GM23248 (cell line): ENCODE data around the gene XRRA1.
"Not testable (repeated sequence)": the region's sequence is repeated elsewhere in the genome, so short reads cannot be mapped to it uniquely, and the experiment has no call there.

Experiments used
- EZH2 ChIP-seq: fragments of 200-600 bp; sonication (generic); IDR thresholded peaks from 2 replicates; pipeline ENCODE4 v1.6.1; 2018; ENCODE audit warnings: antibody characterized with exemption, mild to moderate bottlenecking; ENCODE audit not compliant: insufficient read depth, poor library complexity, severe bottlenecking
- EZH2phosphoT487 ChIP-seq: fragments of 200-600 bp; sonication (generic); IDR thresholded peaks from 2 replicates; pipeline ENCODE4 v1.6.1; 2018; ENCODE audit warnings: antibody characterized with exemption, moderate library complexity, mild to moderate bottlenecking, low read depth; ENCODE audit not compliant: insufficient read depth

DNA sequence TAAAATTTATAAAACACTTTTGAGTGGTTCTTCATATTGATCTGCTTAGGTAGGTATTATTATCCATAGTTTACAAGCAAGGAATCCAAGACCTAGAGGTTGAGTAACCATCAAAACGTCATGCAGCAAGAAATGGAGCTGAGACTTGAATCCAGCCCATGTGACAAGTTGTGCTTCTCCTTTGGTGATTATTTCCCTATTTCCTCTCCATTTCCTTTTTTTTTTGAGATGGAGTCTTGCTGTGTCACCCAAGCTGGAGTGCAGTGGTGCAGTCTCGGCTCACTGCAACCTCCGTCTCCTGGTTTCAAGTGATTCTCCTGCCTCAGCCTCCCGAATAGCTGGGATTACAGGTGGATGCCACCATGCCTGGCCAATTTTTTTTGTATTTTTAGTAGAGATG is 41.3 kb upstream of the XRRA1 start:
- not testable (repeated sequence) for TF ChIP-seq EZH2, EZH2phosphoT487
